Heart right ventricle (tissue), 16 donors: ENCODE results near the gene HOXA3. TPM values are rescaled to one million over a fixed set of nuclear protein-coding genes. Genes with fewer than 3 reads are reported as not detected.

Source experiments
- ATAC-seq, 8 donors: fragments of 200-7000 bp; cut with Tn5 transposase; one replicate each; pipeline ENCODE4 v1.9.1; 2020; ENCODE audit warnings: mild to moderate bottlenecking in 8 of 8, moderate library complexity in 8 of 8, moderate number of reproducible peaks in 1 of 8
- DNase-seq, 2 donors: peaks; one replicate each; pipeline ENCODE4 v3.0.0-alpha.2; 2020
- H3K27ac ChIP-seq, 10 donors: fragments of 200-600 bp; sonication (generic) in 2 of 10; one replicate each; pipeline versions ENCODE4 v1.5.0 to v1.8.0; 2020 to 2022; ENCODE audit warnings: mild to moderate bottlenecking in 3 of 10
- H3K27me3 ChIP-seq, 7 donors: fragments of 200-600 bp; one replicate each; pipeline ENCODE4 v1.8.0; 2021 to 2022; ENCODE audit warnings: mild to moderate bottlenecking in 2 of 7
- H3K36me3 ChIP-seq, 9 donors: fragments of 200-600 bp; sonication (generic) in 1 of 9; one replicate each; pipeline versions ENCODE4 v1.5.0 to v1.8.0; 2020 to 2022; ENCODE audit warnings: mild to moderate bottlenecking in 2 of 9
- H3K4me1 ChIP-seq, 9 donors: fragments of 200-600 bp; sonication (generic) in 1 of 9; one replicate each; pipeline versions ENCODE4 v1.5.0 to v1.8.0; 2020 to 2022; ENCODE audit warnings: mild to moderate bottlenecking in 4 of 9
- H3K4me3 ChIP-seq, 10 donors: fragments of 200-600 bp; sonication (generic) in 2 of 10; one replicate each; pipeline versions ENCODE4 v1.5.0 to v1.8.0; 2020 to 2022; ENCODE audit warnings: mild to moderate bottlenecking in 7 of 10, moderate library complexity in 2 of 10
- H3K9me3 ChIP-seq, 11 donors: fragments of 200-600 bp in 10 of 11; sonication (generic) in 2 of 11; one replicate each; pipeline versions ENCODE4 v1.5.0 to v1.8.0; 2013 to 2022; ENCODE audit warnings: mild to moderate bottlenecking in 2 of 11, control low read depth in 1 of 11, moderate library complexity in 1 of 11
- CTCF ChIP-seq, 9 donors: fragments of 200-600 bp; sonication (generic) in 2 of 9; IDR thresholded peaks; one replicate each; pipeline versions ENCODE4 v1.5.0 to v1.8.0; 2021 to 2022; ENCODE audit warnings: antibody characterized with exemption in 9 of 9, mild to moderate bottlenecking in 5 of 9, moderate library complexity in 1 of 9
- WGBS, 2 donors: extraction: QIAGEN DNeasy Blood & Tissue Kit; methylation state at CpG; one replicate each; pipeline ENCODE4 v1.1.7; 2013; ENCODE audit warnings: inconsistent platforms in 1 of 2; 5-methylcytosine and 5-hydroxymethylcytosine counted together
- intact Hi-C, 10 donors: fragments of 100-400 bp; cut with DNase I; formaldehyde crosslinking; loops; one replicate each; pipeline versions ENCODE4 v1.11.1 to v1.14.2; 2022
- polyA plus RNA-seq, 2 donors: library from polyadenylated mRNA; stranded (reverse); fragments of 200-250 nt; gene quantifications; one replicate each; pipeline ENCODE4 v1.2.3, GENCODE V29; 2013
- total RNA-seq, 10 donors: library from RNA; stranded (reverse); fragmentation: NEBNext Ultra II Directional in 3 of 10; extraction: Animal tissue kit (Norgen Biotek cat#: 25700) in 3 of 10; gene quantifications; one replicate each; pipeline versions ENCODE4 v1.2.1 to v1.2.4, GENCODE V29; 2021 to 2023
- donor health status: Arrhythmogenic right ventricular cardiomyopathy.
- donor health status: ischemic (EF 13 %, LVEDD 7.1; RV severe dilation, severe dysfunction).
- donor health status: healthy with polysubstance abuse.
- donor health status: DM: no; HTN: yes; CAD: no.
- donor health status: DM: no; HTN: no; CAD: no.
- donor health status: ischemic (EF 25% LVEDD 6.9; RV normal size, moderate dysfunction).
- donor health status: ischemic (EF 25% LVEDD 5.7; RV mildly dilated, moderate dysfunction).
- donor health status: healthy.
- donor health status: DM: yes; HTN: yes; CAD: no.
- donor health status: Ischemic cardiomyopathy.
- donor health status: ischemic (EF 35%, LVEDD 5.7; RV mildly dilated, moderate dysfunction).
- donor health status: nonischemic (EF 11% LVEDD 7.7; RV severe dilation, severe dysfunction).
- donor health status: DM: yes; HTN: yes; CAD: no.
- donor health status: PGD.
- donor health status: ischemic (EF 29% LVEDD 5.4; RV normal size, mild dysfunction).
- donor health status: nonischemic (EF 23%, LVEDD 6.1; RV moderate dilation, normal function).

The HOXA3 gene
- total and polyA plus RNA-seq, 12 donors: 0.11 to 1.5 (median 0.24) TPM; not detected in 2

GRCh38 chr7:27148756-27149641 is 3.4 kb downstream of the HOXA3 start:
- Histone ChIP-seq H3K9me3 (no peaks in the 10 kb centered on the region), H3K36me3 (no peaks in the 10 kb centered on the region), H3K27me3 (peaks cover 64 to 100% (median 100%) of the 10 kb centered on the region in 7 donors), H3K4me1 (peaks cover 0 to 60% (median 38%) of the 10 kb centered on the region in 9 donors), H3K4me3 (no peak overlapping the region), H3K27ac (no peak overlapping the region)
- DNase-seq (no peak), ATAC-seq (no peak)
- no peak for TF ChIP-seq CTCF (IDR thresholded peaks at IDR 0.05)
- intact Hi-C loops: no loop called here
- 23 to 25% methylated on average over 30 of the region's 30 CpGs for WGBS, 2 donors

- H3K9me3 ChIP-seq: no peaks in the 10 kb centered on the region
- peak overlapping the region in 7 of 10 donors; percentile 8 to 37 (median 31) for H3K4me3 ChIP-seq
- no peak overlapping the region for H3K27ac ChIP-seq
- no peak for TF ChIP-seq CTCF (IDR thresholded peaks at IDR 0.05)
- 10% methylated on average over 28 of the region's 28 CpGs for WGBS, 2 donors
- H3K36me3 ChIP-seq: no peaks in the 10 kb centered on the region
- ATAC-seq: no peak
- intact Hi-C loops: no loop called here
- no peak for DNase-seq
- peaks cover 64 to 100% (median 100%) of the 10 kb centered on the region in 7 donors for H3K27me3 ChIP-seq
- peaks cover 0 to 68% (median 43%) of the 10 kb centered on the region in 9 donors for H3K4me1 ChIP-seq
These were observed 4.2 kb downstream of the HOXA3 start for GRCh38 chr7:27148031-27148755.

- no peak for TF ChIP-seq CTCF (IDR thresholded peaks at IDR 0.05)
- no peaks in the 10 kb centered on the region for H3K36me3 ChIP-seq
- H3K4me1 ChIP-seq: peaks cover 0 to 70% (median 46%) of the 10 kb centered on the region in 9 donors
- ATAC-seq (no peak), DNase-seq (no peak)
- H3K9me3 ChIP-seq: no peaks in the 10 kb centered on the region
- H3K4me3 ChIP-seq: peak within 1 kb of the TSS in 7 of 10 donors; percentile 8 to 37 (median 31)
- H3K27ac ChIP-seq: no peak within 1 kb of the TSS
- H3K27me3 ChIP-seq: peaks cover 64 to 100% (median 100%) of the 10 kb centered on the region in 7 donors
- WGBS, 2 donors: 4 to 7% methylated on average over 63 of the region's 63 CpGs
- intact Hi-C loops: no loop called here
These were observed 5.0 kb downstream of the HOXA3 start, which contains the start of gene HOXA6 for GRCh38 chr7:27147199-27148030. HOXA6 (minus strand) TSS chr7:27147774; CDS start chr7:27147749, 25 bp downstream.
